GM12865 (cell line): ENCODE data around the gene PIK3C2G.
A peak's percentile ranks its signal among the peaks of the same experiment; 100 is the strongest.
"Not testable (repeated sequence)": the region's sequence is repeated elsewhere in the genome, so short reads cannot be mapped to it uniquely, and the experiment has no call there.

Experiments used
- DNase-seq: peaks from one replicate; pipeline ENCODE4 v3.0.0; 2010; ENCODE audit warnings: low read depth
- H3K4me3 ChIP-seq: 2 replicates; pipeline ENCODE4 v1.5.1; 2011; ENCODE audit warnings: mild to moderate bottlenecking, low read depth, low read length, control low read depth
- TF ChIP-seq, protein P1 (sequence below): IDR thresholded peaks from 2 replicates; pipeline ENCODE4 v1.5.1; 2011; ENCODE audit warnings: low read length, control low read depth, low read depth, inconsistent platforms; ENCODE audit not compliant: insufficient read depth; ENCODE audit errors: missing control alignments

PIK3C2G gene

DNA sequence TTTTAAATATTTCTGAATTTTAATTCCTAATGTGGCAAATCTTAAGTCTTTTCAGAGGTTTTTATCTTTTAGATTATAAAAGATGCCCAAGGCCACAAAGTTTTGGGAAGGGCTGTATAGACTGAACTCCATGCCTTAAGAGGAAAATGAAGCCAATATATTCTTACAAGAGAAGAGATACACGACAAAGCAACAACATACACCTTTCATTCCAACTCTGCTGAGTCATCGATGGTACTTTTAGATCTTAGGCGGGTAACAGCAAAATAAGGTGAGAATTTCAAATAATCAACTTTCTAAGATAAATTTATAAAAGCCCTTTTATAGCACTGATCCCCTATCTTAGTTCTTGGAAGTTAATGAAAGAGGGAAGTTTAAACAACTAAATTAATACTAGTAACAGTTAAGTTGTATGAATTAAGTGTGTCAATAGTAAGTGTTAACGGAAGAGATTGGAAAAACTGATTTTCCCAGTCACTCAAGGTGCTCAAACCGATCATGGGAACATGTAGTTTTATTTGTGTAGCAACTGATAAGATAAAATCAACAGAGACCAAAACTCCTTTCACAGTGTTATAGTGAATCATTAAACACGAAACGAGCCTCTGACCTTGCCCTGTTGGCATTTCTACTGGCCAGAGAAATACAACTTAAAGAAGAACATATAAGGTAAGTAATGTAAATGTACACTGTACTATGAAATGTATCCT is 18.8 kb upstream of the PIK3C2G start:
- DNase-seq, result no peak
- H3K4me3 ChIP-seq, result no peak overlapping the region
- TF ChIP-seq, protein P1, sequence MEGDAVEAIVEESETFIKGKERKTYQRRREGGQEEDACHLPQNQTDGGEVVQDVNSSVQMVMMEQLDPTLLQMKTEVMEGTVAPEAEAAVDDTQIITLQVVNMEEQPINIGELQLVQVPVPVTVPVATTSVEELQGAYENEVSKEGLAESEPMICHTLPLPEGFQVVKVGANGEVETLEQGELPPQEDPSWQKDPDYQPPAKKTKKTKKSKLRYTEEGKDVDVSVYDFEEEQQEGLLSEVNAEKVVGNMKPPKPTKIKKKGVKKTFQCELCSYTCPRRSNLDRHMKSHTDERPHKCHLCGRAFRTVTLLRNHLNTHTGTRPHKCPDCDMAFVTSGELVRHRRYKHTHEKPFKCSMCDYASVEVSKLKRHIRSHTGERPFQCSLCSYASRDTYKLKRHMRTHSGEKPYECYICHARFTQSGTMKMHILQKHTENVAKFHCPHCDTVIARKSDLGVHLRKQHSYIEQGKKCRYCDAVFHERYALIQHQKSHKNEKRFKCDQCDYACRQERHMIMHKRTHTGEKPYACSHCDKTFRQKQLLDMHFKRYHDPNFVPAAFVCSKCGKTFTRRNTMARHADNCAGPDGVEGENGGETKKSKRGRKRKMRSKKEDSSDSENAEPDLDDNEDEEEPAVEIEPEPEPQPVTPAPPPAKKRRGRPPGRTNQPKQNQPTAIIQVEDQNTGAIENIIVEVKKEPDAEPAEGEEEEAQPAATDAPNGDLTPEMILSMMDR, result no peak

DNA sequence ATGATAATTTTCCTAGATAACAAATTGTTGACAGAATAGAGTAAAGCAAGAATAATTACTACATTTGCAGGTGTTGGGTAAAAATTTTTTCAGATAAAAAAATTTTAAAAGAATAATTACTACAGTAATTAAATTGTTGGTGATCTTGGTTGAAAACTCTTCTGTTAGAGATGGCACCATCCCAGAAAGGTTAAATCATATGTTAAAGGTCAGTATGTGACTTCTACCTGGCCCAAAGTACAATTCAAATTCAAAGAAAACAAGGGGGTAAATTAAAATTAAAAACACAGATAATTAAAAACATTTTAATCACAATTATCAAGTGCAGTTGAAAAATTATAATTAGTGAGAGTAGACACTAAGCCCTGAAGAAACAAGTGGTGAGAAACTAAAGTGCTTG is 18.1 kb upstream of the PIK3C2G start:
- TF ChIP-seq, protein P1, result no peak
- DNase-seq, result no peak
- H3K4me3 ChIP-seq, result no peak overlapping the region

DNA sequence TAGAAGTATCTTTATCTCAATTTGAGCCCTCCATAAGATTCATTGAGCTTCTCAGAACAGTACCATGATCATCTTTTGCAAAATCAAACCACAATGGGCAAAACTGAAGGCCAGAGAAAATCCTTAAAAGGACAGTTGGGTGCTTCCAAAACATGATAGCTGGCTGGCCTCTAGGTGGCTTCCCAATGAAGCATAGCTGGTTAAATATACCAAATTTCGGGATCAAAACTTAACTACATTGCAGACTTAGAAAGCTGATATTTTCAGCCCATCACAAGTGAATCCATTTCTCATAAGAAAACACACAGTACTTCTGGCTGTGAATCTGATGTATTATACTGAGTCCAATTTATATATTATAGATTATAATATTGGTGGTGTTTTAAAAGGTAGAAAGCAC is 15.3 kb upstream of the PIK3C2G start:
- H3K4me3 ChIP-seq, result no peak overlapping the region
- DNase-seq, result no peak
- TF ChIP-seq, protein P1, result no peak

DNA sequence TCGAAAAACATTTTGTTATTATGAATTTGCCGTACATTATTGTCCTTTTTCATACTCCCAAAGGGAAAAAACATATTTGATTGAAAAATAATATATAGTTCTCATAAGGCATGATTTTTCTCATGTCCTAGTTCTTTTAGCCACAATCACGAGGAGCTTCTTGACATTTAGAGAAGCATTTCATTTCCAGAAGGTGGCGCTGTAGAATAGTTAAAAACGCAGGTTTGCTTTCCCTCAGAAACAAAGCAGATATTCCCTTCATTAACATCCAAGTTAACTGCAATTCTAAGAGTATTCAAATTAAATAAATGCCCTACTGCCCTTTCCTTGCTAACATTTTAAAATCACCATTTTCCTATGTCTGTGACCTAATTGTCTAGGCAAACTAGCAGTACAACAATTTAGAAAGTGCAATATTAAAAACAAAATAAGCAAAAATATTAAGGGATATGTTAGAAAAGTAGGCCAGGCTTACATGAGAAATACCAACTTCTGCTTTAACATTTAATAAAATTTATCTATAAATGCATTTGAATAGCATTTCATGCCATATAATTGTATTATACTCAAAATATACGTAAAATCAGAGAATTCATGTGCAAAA is 10.9 kb upstream of the PIK3C2G start:
- TF ChIP-seq, protein P1, result peak; percentile 61
- DNase-seq, result peak; percentile 54
- no peak overlapping the region for H3K4me3 ChIP-seq

DNA sequence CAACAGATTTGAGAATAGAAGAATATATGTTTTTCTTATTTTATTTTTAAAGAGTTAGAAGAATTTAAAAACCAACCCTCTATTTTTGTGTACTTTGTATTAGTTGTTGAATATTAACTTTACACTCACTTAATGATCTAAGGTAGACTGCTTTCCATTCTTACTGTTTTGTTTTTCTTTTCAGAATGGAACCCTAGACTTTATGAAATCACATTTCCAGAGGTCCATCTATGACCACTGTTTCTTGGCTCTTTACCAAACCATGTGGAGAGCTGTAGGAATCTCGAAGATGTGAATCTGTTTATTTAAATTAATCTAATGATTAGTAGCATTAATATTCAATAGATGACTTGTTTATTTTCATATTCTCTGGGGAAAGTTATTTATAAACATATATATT is 7.2 kb upstream of the PIK3C2G start:
- H3K4me3 ChIP-seq, result no peak overlapping the region
- TF ChIP-seq, protein P1, result no peak
- DNase-seq, result no peak

DNA sequence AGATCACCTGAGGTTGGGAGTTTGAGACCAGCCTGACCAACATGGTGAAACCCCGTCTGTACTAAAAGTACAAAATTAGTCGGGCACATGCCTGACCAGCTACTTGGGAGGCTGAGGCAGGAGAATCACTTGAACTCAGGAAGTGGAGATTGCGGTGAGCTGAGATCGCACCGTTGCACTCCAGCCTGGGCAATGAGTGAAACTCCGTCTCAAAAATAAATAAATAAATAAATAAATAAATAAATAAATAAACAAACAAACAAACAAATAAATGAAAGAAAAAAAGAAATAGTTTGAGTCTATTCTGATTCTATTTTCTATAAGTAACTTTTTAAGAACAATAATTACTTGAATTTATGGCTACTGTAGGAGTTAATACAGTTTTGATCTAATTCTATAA is 6.3 kb upstream of the PIK3C2G start:
- H3K4me3 ChIP-seq, DNase-seq: not testable (repeated sequence)

DNA sequence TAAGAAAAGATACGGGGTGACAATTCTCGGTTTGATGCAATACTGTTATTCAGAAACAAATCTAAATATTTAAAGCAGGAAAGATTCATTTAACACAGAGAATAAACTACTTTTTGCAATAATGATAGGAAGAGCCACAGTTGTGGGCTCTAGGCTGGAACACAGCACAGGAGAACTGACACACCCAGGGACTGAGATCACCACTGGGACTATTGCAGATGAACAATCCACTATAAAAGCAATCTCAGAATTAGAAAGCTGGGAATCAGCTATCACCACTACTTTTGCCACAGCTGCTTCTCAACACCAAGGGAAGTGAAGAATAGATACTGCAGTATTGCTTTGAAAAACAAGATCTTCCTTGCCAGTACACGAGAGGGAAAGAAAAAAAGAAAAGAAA is 4.1 kb upstream of the PIK3C2G start:
- DNase-seq, result no peak
- no peak overlapping the region for H3K4me3 ChIP-seq
- TF ChIP-seq, protein P1, result no peak
